Measurements from ENCODE around the gene LZTS3. TPM values are rescaled to one million over a fixed set of nuclear protein-coding genes. Genes with fewer than 3 reads are reported as not detected.
"Not testable (repeated sequence)": the region's sequence is repeated elsewhere in the genome, so short reads cannot be mapped to it uniquely, and the experiment has no call there.

Gene LZTS3
- total RNA-seq = under 1 TPM; 0.56 to 0.62 TPM

GRCh38 chr20:3172933-3173609 lies at the start of gene LZTS3:
Gene LZTS3, minus strand, starts transcription at chr20:3173549. Its CDS starts 6,386 bp downstream, at chr20:3167163.
- Mint-ChIP-seq H3K27ac (peak within 1 kb of the TSS in 1 of 2 donors; percentile 35), H3K4me1 (ENCODE audit: low read depth in 2 of 2) (peaks cover 7 to 16% of the 10 kb centered on the region in 2 donors), H3K27me3 (peaks cover 34 to 39% of the 10 kb centered on the region in 2 donors)

GRCh38 chr20:3221398-3222226 lies 48.3 kb upstream of the LZTS3 start:
- Mint-ChIP-seq H3K27me3 (no peaks in the 10 kb centered on the region), H3K36me3 (peaks cover 7% of the 10 kb centered on the region), H3K4me1 (ENCODE audit: low read depth in 2 of 2) (peaks cover 0 to 4% of the 10 kb centered on the region in 2 donors), H3K4me3 (no peak overlapping the region), H3K27ac (no peak overlapping the region), H3K9me3 (no peaks in the 10 kb centered on the region)
- DNase-seq (ENCODE audit: low spot score) = no peak
- ATAC-seq = no peak

More at GRCh38 chr20:3172933-3173609, at the start of gene LZTS3:
- ATAC-seq (peak; percentile 79 to 81), DNase-seq (ENCODE audit: low spot score) (peak; percentile 81)
- no peaks in the 10 kb centered on the region for H3K9me3 Mint-ChIP-seq
- no peaks in the 10 kb centered on the region for H3K36me3 Mint-ChIP-seq
- peak within 1 kb of the TSS; percentile 79 for H3K4me3 Mint-ChIP-seq

- no peak overlapping the region for H3K4me3 Mint-ChIP-seq
- no peaks in the 10 kb centered on the region for H3K9me3 Mint-ChIP-seq
- H3K27me3 Mint-ChIP-seq = no peaks in the 10 kb centered on the region
- peaks cover 7% of the 10 kb centered on the region for H3K36me3 Mint-ChIP-seq
- H3K4me1 Mint-ChIP-seq (ENCODE audit: low read depth in 2 of 2) = peaks cover 0 to 8% of the 10 kb centered on the region in 2 donors
- no peak overlapping the region for H3K27ac Mint-ChIP-seq
- peak; percentile 83 to 91 for ATAC-seq
- DNase-seq (ENCODE audit: low spot score) = peak; percentile 32
Measured at GRCh38 chr20:3218307-3218988, 45.1 kb upstream of the LZTS3 start.

- not testable (repeated sequence) for H3K27me3 Mint-ChIP-seq; H3K4me3 Mint-ChIP-seq; ATAC-seq; H3K27ac Mint-ChIP-seq; H3K36me3 Mint-ChIP-seq; H3K9me3 Mint-ChIP-seq; H3K4me1 Mint-ChIP-seq (ENCODE audit: low read depth in 2 of 2)
- DNase-seq (ENCODE audit: low spot score) = peak; percentile 31
Measured at GRCh38 chr20:3215359-3215917, 42.1 kb upstream of the LZTS3 start.

GRCh38 chr20:3213226-3213625 lies 39.9 kb upstream of the LZTS3 start:
- Mint-ChIP-seq H3K27me3 (no peaks in the 10 kb centered on the region), H3K4me1 (ENCODE audit: low read depth in 2 of 2) (peaks cover 14 to 18% of the 10 kb centered on the region in 2 donors), H3K36me3 (no peaks in the 10 kb centered on the region), H3K9me3 (no peaks in the 10 kb centered on the region), H3K4me3 (no peak overlapping the region), H3K27ac (no peak overlapping the region)
- DNase-seq (ENCODE audit: low spot score) = peak; percentile 37
- ATAC-seq = no peak

- H3K27ac Mint-ChIP-seq = peak overlapping the region; percentile 88 to 96
- H3K4me1 Mint-ChIP-seq (ENCODE audit: low read depth in 2 of 2) = peaks cover 14 to 18% of the 10 kb centered on the region in 2 donors
- no peak for DNase-seq (ENCODE audit: low spot score)
- no peaks in the 10 kb centered on the region for H3K27me3 Mint-ChIP-seq
- ATAC-seq = no peak
- no peaks in the 10 kb centered on the region for H3K9me3 Mint-ChIP-seq
- no peaks in the 10 kb centered on the region for H3K36me3 Mint-ChIP-seq
- H3K4me3 Mint-ChIP-seq = peak overlapping the region; percentile 94
Measured at GRCh38 chr20:3210346-3210745, 37.0 kb upstream of the LZTS3 start.

- H3K27me3 Mint-ChIP-seq = no peaks in the 10 kb centered on the region
- ATAC-seq (peak; percentile 52 to 60), DNase-seq (ENCODE audit: low spot score) (no peak)
- H3K4me3 Mint-ChIP-seq = peak overlapping the region; percentile 94
- H3K36me3 Mint-ChIP-seq = no peaks in the 10 kb centered on the region
- no peaks in the 10 kb centered on the region for H3K9me3 Mint-ChIP-seq
- H3K4me1 Mint-ChIP-seq (ENCODE audit: low read depth in 2 of 2) = peaks cover 14 to 18% of the 10 kb centered on the region in 2 donors
- peak overlapping the region; percentile 88 to 96 for H3K27ac Mint-ChIP-seq
Measured at GRCh38 chr20:3209946-3210317, 36.6 kb upstream of the LZTS3 start.

GRCh38 chr20:3209257-3209945 lies 36.1 kb upstream of the LZTS3 start, which contains the start of gene ITPA:
Gene ITPA, plus strand, starts transcription at chr20:3209498. Its CDS starts 54 bp downstream, at chr20:3209552.
- Mint-ChIP-seq H3K27me3 (no peaks in the 10 kb centered on the region), H3K9me3 (no peaks in the 10 kb centered on the region), H3K27ac (peak within 1 kb of the TSS; percentile 88 to 96), H3K36me3 (no peaks in the 10 kb centered on the region), H3K4me3 (peak within 1 kb of the TSS; percentile 94), H3K4me1 (ENCODE audit: low read depth in 2 of 2) (peaks cover 18 to 21% of the 10 kb centered on the region in 2 donors)
- DNase-seq (ENCODE audit: low spot score) (no peak), ATAC-seq (peak; percentile 66 to 70)

GRCh38 chr20:3208786-3209256 lies 35.5 kb upstream of the LZTS3 start:
- no peaks in the 10 kb centered on the region for H3K9me3 Mint-ChIP-seq
- ATAC-seq (no peak), DNase-seq (ENCODE audit: low spot score) (no peak)

GRCh38 chr20:3204124-3204794 lies 30.9 kb upstream of the LZTS3 start, which contains the start of gene DDRGK1:
Gene DDRGK1, minus strand, starts transcription at chr20:3204682. Its CDS starts 55 bp downstream, at chr20:3204627.
- ATAC-seq (peak; percentile 89 to 93), DNase-seq (ENCODE audit: low spot score) (peak; percentile 91)
- Mint-ChIP-seq H3K4me1 (ENCODE audit: low read depth in 2 of 2) (peaks cover 20 to 26% of the 10 kb centered on the region in 2 donors), H3K27me3 (no peaks in the 10 kb centered on the region), H3K4me3 (peak within 1 kb of the TSS; percentile 96), H3K9me3 (no peaks in the 10 kb centered on the region), H3K27ac (peak within 1 kb of the TSS; percentile 97 to 99), H3K36me3 (no peaks in the 10 kb centered on the region)

More at GRCh38 chr20:3208786-3209256, 35.5 kb upstream of the LZTS3 start:
- Mint-ChIP-seq H3K4me1 (ENCODE audit: low read depth in 2 of 2) (peaks cover 22% of the 10 kb centered on the region in 2 donors), H3K27ac (peak overlapping the region; percentile 88 to 96), H3K27me3 (no peaks in the 10 kb centered on the region), H3K4me3 (peak overlapping the region; percentile 94), H3K36me3 (no peaks in the 10 kb centered on the region)

- H3K9me3 Mint-ChIP-seq = no peaks in the 10 kb centered on the region
- H3K36me3 Mint-ChIP-seq = no peaks in the 10 kb centered on the region
- H3K4me1 Mint-ChIP-seq (ENCODE audit: low read depth in 2 of 2) = peaks cover 15 to 20% of the 10 kb centered on the region in 2 donors
- ATAC-seq (peak; percentile 77), DNase-seq (ENCODE audit: low spot score) (peak; percentile 82)
- peak overlapping the region; percentile 97 to 99 for H3K27ac Mint-ChIP-seq
- H3K4me3 Mint-ChIP-seq = peak overlapping the region; percentile 96
- no peaks in the 10 kb centered on the region for H3K27me3 Mint-ChIP-seq
Measured at GRCh38 chr20:3203315-3204123, 30.2 kb upstream of the LZTS3 start.

GRCh38 chr20:3202965-3203314 lies 29.6 kb upstream of the LZTS3 start:
- no peaks in the 10 kb centered on the region for H3K27me3 Mint-ChIP-seq
- DNase-seq (ENCODE audit: low spot score) = no peak
- H3K4me3 Mint-ChIP-seq = peak overlapping the region; percentile 96
- no peaks in the 10 kb centered on the region for H3K9me3 Mint-ChIP-seq
- no peak for ATAC-seq
- H3K27ac Mint-ChIP-seq = peak overlapping the region; percentile 97 to 99
- no peaks in the 10 kb centered on the region for H3K36me3 Mint-ChIP-seq
- H3K4me1 Mint-ChIP-seq (ENCODE audit: low read depth in 2 of 2) = peaks cover 14 to 18% of the 10 kb centered on the region in 2 donors
